Right cardiac atrium (tissue), 5 donors: ENCODE data around the gene SELENOP. TPM values are rescaled to one million over a fixed set of nuclear protein-coding genes. Genes with fewer than 3 reads are reported as not detected.

Source experiments
- ATAC-seq, 2 donors: fragments of 200-7000 bp; cut with Tn5 transposase; one replicate each; pipeline versions ENCODE4 v1.8.0 to v1.9.1; 2020; ENCODE audit warnings: moderate library complexity in 2 of 2, mild to moderate bottlenecking in 1 of 2
- DNase-seq, 3 donors: peaks; one replicate each; pipeline ENCODE4 v3.0.0-alpha.2; 2020
- H3K27ac ChIP-seq: one replicate; pipeline ENCODE4 v1.5.1; 2013; ENCODE audit warnings: mild to moderate bottlenecking, low read length, control low read depth, moderate library complexity
- H3K27me3 ChIP-seq: one replicate; pipeline ENCODE4 v1.6.1; 2013; ENCODE audit not compliant: control insufficient read depth, insufficient read depth
- H3K4me1 ChIP-seq: one replicate; pipeline ENCODE4 v1.6.1; 2013; ENCODE audit warnings: low read length; ENCODE audit not compliant: control insufficient read depth, insufficient read depth
- H3K4me3 ChIP-seq: one replicate; pipeline ENCODE4 v1.5.1; 2013; ENCODE audit warnings: low read length, control low read depth
- H3K9me3 ChIP-seq: one replicate; pipeline ENCODE4 v1.6.1; 2013; ENCODE audit warnings: low read length; ENCODE audit not compliant: control insufficient read depth
- WGBS: extraction: QIAGEN DNeasy Blood & Tissue Kit; methylation state at CpG from one replicate; pipeline ENCODE4 v1.1.7; 2013; 5-methylcytosine and 5-hydroxymethylcytosine counted together
- intact Hi-C, 4 donors: fragments of 100-400 bp; cut with DNase I; formaldehyde crosslinking; loops; one replicate each; pipeline versions ENCODE4 v1.11.0 to v1.14.0; 2022 to 2023
- polyA plus RNA-seq: library from polyadenylated mRNA; stranded (reverse); fragments of 200-250 nt; gene quantifications from one replicate; pipeline ENCODE4 v1.2.3, GENCODE V29; 2013
- total RNA-seq, 4 donors: library from RNA; stranded (reverse); fragmentation: NEBNext Ultra II Directional; extraction: Animal tissue kit (Norgen Biotek cat#: 25700); gene quantifications; one replicate each; pipeline ENCODE4 v1.2.1, GENCODE V29; 2021
- donor health status: healthy with polysubstance abuse.
- donor health status: DM: no; HTN: yes; CAD: no.
- donor health status: DM: no; HTN: no; CAD: no.
- donor health status: DM: no; HTN: yes; CAD: no; lungs with severe emphysema.
- donor health status: DM: yes; HTN: yes; CAD: no.

The SELENOP gene
- total and polyA plus RNA-seq, 5 donors: 78.8 to 260 (median 213) TPM

- no peak for ATAC-seq
- H3K27ac ChIP-seq: no peak overlapping the region
- H3K9me3 ChIP-seq: no peaks in the 10 kb centered on the region
- H3K27me3 ChIP-seq: no peaks in the 10 kb centered on the region
- H3K4me3 ChIP-seq: no peak overlapping the region
- 80% methylated on average over 3 of the region's 3 CpGs for WGBS
- DNase-seq: no peak
- H3K4me1 ChIP-seq: peaks cover 12% of the 10 kb centered on the region
- intact Hi-C loops: no loop called here
These were observed 32.1 kb upstream of the SELENOP start for GRCh38 chr5:42843675-42844292.

- ATAC-seq: peak; percentile 35 to 70
- DNase-seq: peak in 1 of 3 donors; percentile 45
- Histone ChIP-seq H3K4me3 (no peak overlapping the region), H3K4me1 (peaks cover 12% of the 10 kb centered on the region), H3K27ac (no peak overlapping the region), H3K9me3 (no peaks in the 10 kb centered on the region), H3K27me3 (no peaks in the 10 kb centered on the region)
- 31% methylated on average over 4 of the region's 4 CpGs for WGBS
- intact Hi-C loops: no loop called here
These were observed 31.4 kb upstream of the SELENOP start for GRCh38 chr5:42842921-42843641.

DNA sequence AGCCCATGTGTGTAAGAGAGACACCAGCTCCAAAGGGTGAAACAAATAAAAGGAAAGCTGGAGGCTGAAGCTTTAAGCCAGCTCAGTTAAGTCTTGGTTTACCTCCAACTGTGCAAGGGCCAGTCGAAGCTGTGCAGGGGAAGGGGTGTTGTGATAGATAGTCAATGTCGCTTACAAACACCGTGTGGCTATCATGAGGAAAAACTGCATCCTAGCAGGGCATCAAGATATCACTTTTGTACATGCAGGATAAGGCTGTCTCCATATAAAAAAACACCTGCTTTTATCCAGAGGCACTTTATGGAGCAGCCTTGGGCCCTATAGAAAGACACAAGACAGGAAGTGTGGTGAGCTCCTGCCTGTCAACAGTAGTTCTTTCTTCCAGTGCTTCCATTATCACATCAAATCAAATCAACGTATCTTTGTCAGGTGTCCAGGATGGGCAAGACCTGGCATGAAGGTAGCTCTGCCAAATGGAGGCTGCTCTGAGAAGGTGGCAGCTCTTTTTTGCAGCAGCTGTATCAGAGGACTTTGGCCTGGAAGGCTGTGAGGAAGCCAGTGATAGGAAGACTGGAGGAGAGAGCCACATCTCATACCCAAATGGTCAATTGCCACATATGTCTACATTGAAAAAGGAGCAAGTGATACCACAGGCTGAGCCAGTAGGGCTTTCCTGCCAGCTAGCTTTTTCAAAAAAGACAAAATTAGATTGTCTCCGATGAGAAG, 29.3 kb upstream of the SELENOP start:
- H3K9me3 ChIP-seq: no peaks in the 10 kb centered on the region
- intact Hi-C loops: no loop called here
- no peak overlapping the region for H3K4me3 ChIP-seq
- H3K27ac ChIP-seq: peak overlapping the region; percentile 28
- H3K27me3 ChIP-seq: no peaks in the 10 kb centered on the region
- DNase-seq (no peak), ATAC-seq (peak in 1 of 2 donors; percentile 6)
- WGBS: 59% methylated on average over 5 of the region's 5 CpGs
- H3K4me1 ChIP-seq: peaks cover 12% of the 10 kb centered on the region

DNA sequence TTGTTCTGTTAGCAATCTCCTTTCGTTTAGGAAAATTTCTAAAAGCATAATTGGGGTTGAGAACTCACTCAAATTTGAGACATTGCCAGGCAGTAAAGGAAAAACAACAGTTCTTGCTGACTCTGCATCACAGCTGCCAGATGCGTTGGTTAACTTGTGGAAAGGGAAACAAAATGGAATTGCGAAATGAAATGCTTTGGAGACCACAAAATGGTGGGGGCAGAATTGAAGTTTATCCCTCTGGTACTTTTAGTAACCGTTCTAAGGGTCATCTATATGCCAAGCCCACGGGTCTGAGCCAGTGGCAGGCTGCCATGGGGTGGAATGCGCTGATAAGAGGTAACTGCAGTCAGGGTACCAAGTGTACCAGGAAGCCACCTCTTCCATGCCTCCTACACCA, 28.6 kb upstream of the SELENOP start:
- WGBS: 21% methylated on average over 6 of the region's 6 CpGs
- H3K9me3 ChIP-seq: no peaks in the 10 kb centered on the region
- peak; percentile 58 to 89 (median 79) for DNase-seq
- H3K4me1 ChIP-seq: peaks cover 12% of the 10 kb centered on the region
- H3K27ac ChIP-seq: peak overlapping the region; percentile 77
- intact Hi-C loops: no loop called here
- peak; percentile 68 to 79 for ATAC-seq
- no peak overlapping the region for H3K4me3 ChIP-seq
- no peaks in the 10 kb centered on the region for H3K27me3 ChIP-seq

GRCh38 chr5:42839196-42839595, 27.5 kb upstream of the SELENOP start:
- intact Hi-C loops: no loop called here
- DNase-seq: no peak
- Histone ChIP-seq H3K4me3 (no peak overlapping the region), H3K4me1 (peaks cover 12% of the 10 kb centered on the region), H3K27ac (no peak overlapping the region), H3K27me3 (no peaks in the 10 kb centered on the region), H3K9me3 (no peaks in the 10 kb centered on the region)
- 66% methylated on average over 3 of the region's 3 CpGs for WGBS
- no peak for ATAC-seq

- intact Hi-C loops: no loop called here
- no peak for ATAC-seq
- no peak overlapping the region for H3K27ac ChIP-seq
- no peak for DNase-seq
- 81% methylated on average over 3 of the region's 3 CpGs for WGBS
- no peaks in the 10 kb centered on the region for H3K9me3 ChIP-seq
- no peak overlapping the region for H3K4me3 ChIP-seq
- no peaks in the 10 kb centered on the region for H3K27me3 ChIP-seq
- peaks cover 12% of the 10 kb centered on the region for H3K4me1 ChIP-seq
These were observed 25.9 kb upstream of the SELENOP start for GRCh38 chr5:42837601-42838000.

- H3K27ac ChIP-seq: no peak overlapping the region
- WGBS: 96% methylated on average over 25 of the region's 25 CpGs
- DNase-seq: peak in 2 of 3 donors; percentile 41 to 50
- H3K9me3 ChIP-seq: no peaks in the 10 kb centered on the region
- no peak overlapping the region for H3K4me3 ChIP-seq
- no peaks in the 10 kb centered on the region for H3K27me3 ChIP-seq
- peaks cover 11% of the 10 kb centered on the region for H3K4me1 ChIP-seq
- intact Hi-C loops: no loop called here
- ATAC-seq: peak in 1 of 2 donors; percentile 42
These were observed 24.5 kb upstream of the SELENOP start for GRCh38 chr5:42836070-42836769.

- Histone ChIP-seq H3K27ac (no peak overlapping the region), H3K27me3 (no peaks in the 10 kb centered on the region), H3K4me3 (no peak overlapping the region), H3K4me1 (no peaks in the 10 kb centered on the region), H3K9me3 (no peaks in the 10 kb centered on the region)
- 96% methylated on average over 5 of the region's 5 CpGs for WGBS
- DNase-seq: no peak
- ATAC-seq: no peak
- intact Hi-C loops: no loop called here
These were observed 20.4 kb upstream of the SELENOP start for GRCh38 chr5:42832060-42832459.

DNA sequence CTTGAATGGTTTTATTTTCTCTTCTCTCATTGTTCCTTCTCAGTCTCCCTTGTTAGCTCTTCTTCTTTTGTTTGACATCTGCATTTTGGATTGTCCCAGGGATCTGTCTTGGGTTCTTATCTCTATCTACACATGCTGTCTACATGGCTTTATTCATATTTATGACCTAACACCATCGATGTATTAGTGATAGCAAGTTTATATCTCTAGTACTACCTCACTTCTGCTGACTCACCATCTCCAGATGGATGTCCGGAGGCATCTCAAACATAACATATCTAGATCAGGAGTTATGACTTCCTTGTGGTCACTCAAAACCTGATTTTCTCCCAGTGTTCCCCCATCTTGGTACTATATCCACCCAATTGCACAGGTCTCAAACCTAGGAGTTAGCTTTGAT, 19.2 kb upstream of the SELENOP start:
- ATAC-seq (no peak), DNase-seq (no peak)
- H3K4me1 ChIP-seq: no peaks in the 10 kb centered on the region
- H3K27ac ChIP-seq: no peak overlapping the region
- no peaks in the 10 kb centered on the region for H3K9me3 ChIP-seq
- no peaks in the 10 kb centered on the region for H3K27me3 ChIP-seq
- 79% methylated on average over 2 of the region's 2 CpGs for WGBS
- intact Hi-C loops: no loop called here
- no peak overlapping the region for H3K4me3 ChIP-seq

GRCh38 chr5:42828671-42829070, 17.0 kb upstream of the SELENOP start:
- no peak for ATAC-seq
- H3K27ac ChIP-seq: no peak overlapping the region

More at GRCh38 chr5:42828671-42829070, 17.0 kb upstream of the SELENOP start:
- no peak overlapping the region for H3K4me3 ChIP-seq
- H3K9me3 ChIP-seq: no peaks in the 10 kb centered on the region
- H3K27me3 ChIP-seq: no peaks in the 10 kb centered on the region
- intact Hi-C loops: no loop called here
- H3K4me1 ChIP-seq: no peaks in the 10 kb centered on the region
- DNase-seq: no peak
- WGBS: 46% methylated on average over 2 of the region's 2 CpGs
